H9 (cell line): Measurements from ENCODE around the gene STK25. TPM values are rescaled to one million over a fixed set of nuclear protein-coding genes. Genes with fewer than 3 reads are reported as not detected.

Source experiments
- DNase-seq: peaks from one replicate; pipeline ENCODE4 v3.0.0-alpha.2; 2017
- H2AFZ ChIP-seq: one replicate; pipeline ENCODE4 v1.6.1; 2013; ENCODE audit warnings: mild to moderate bottlenecking, low read length, control low read depth, moderate library complexity
- H2AK5ac ChIP-seq: 2 replicates; pipeline ENCODE4 v1.6.1; 2013; ENCODE audit warnings: low read length, control low read depth, mixed read lengths; ENCODE audit not compliant: insufficient read length
- H2BK120ac ChIP-seq: one replicate; pipeline ENCODE4 v1.6.1; 2013; ENCODE audit warnings: low read depth, mild to moderate bottlenecking, low read length, control low read depth, inconsistent platforms; ENCODE audit not compliant: poor library complexity, severe bottlenecking
- H2BK12ac ChIP-seq: 2 replicates; pipeline ENCODE4 v1.6.1; 2013; ENCODE audit warnings: low read length, control low read depth, mixed read lengths, low read depth; ENCODE audit not compliant: insufficient read length
- H2BK15ac ChIP-seq: 2 replicates; pipeline ENCODE4 v1.6.1; 2013; ENCODE audit warnings: low read depth, low read length, control low read depth
- H2BK20ac ChIP-seq: one replicate; pipeline ENCODE4 v1.6.1; 2013; ENCODE audit warnings: low read depth, mild to moderate bottlenecking, low read length, control low read depth, inconsistent platforms; ENCODE audit not compliant: poor library complexity, severe bottlenecking
- H2BK5ac ChIP-seq: 2 replicates; pipeline ENCODE4 v1.6.1; 2013; ENCODE audit warnings: low read length, control low read depth, mixed read lengths; ENCODE audit not compliant: insufficient read length
- H3K14ac ChIP-seq: 2 replicates; pipeline ENCODE4 v1.6.1; 2013; ENCODE audit warnings: low read length, control low read depth; ENCODE audit not compliant: insufficient read depth
- H3K18ac ChIP-seq: 2 replicates; pipeline ENCODE4 v1.6.1; 2013; ENCODE audit warnings: low read depth, mild to moderate bottlenecking, mixed read lengths, low read length, control low read depth; ENCODE audit not compliant: insufficient read length
- H3K23ac ChIP-seq: 2 replicates; pipeline ENCODE4 v1.6.1; 2013; ENCODE audit warnings: low read length, control low read depth, mixed read lengths, low read depth; ENCODE audit not compliant: insufficient read length
- H3K23me2 ChIP-seq: 2 replicates; pipeline ENCODE4 v1.6.1; 2013; ENCODE audit warnings: low read depth, mild to moderate bottlenecking, mixed read lengths, low read length, control low read depth; ENCODE audit not compliant: insufficient read length, poor library complexity, severe bottlenecking
- H3K27ac ChIP-seq: 2 replicates; pipeline ENCODE4 v1.5.1; 2013; ENCODE audit warnings: low read length, control low read depth, mixed read lengths, low read depth; ENCODE audit not compliant: insufficient read length
- H3K27me3 ChIP-seq: 2 replicates; pipeline ENCODE4 v1.6.1; 2013; ENCODE audit warnings: low read length, control low read depth, inconsistent platforms; ENCODE audit not compliant: insufficient read depth
- H3K4ac ChIP-seq: 2 replicates; pipeline ENCODE4 v1.6.1; 2013; ENCODE audit warnings: low read depth, mild to moderate bottlenecking, control low read depth, inconsistent platforms, low read length, moderate library complexity
- H3K4me1 ChIP-seq: 2 replicates; pipeline ENCODE4 v1.6.1; 2013; ENCODE audit warnings: low read length, control low read depth, inconsistent platforms; ENCODE audit not compliant: insufficient read depth
- H3K4me2 ChIP-seq: 2 replicates; pipeline ENCODE4 v1.6.1; 2013; ENCODE audit warnings: low read length, control low read depth, mixed read lengths; ENCODE audit not compliant: insufficient read length, insufficient read depth
- H3K56ac ChIP-seq: 2 replicates; pipeline ENCODE4 v1.6.1; 2013; ENCODE audit warnings: low read depth, mild to moderate bottlenecking, mixed read lengths, low read length, control low read depth; ENCODE audit not compliant: insufficient read length
- H3K79me1 ChIP-seq: 2 replicates; pipeline ENCODE4 v1.6.1; 2013; ENCODE audit warnings: low read depth, mild to moderate bottlenecking, moderate library complexity, low read length, control low read depth, inconsistent platforms; ENCODE audit not compliant: insufficient read depth, poor library complexity, severe bottlenecking
- H3K79me2 ChIP-seq: 2 replicates; pipeline ENCODE4 v1.6.1; 2013; ENCODE audit warnings: low read length, control low read depth, inconsistent platforms; ENCODE audit not compliant: insufficient read depth
- H3K9ac ChIP-seq: 2 replicates; pipeline ENCODE4 v1.6.1; 2013; ENCODE audit warnings: low read length, control low read depth, mixed read lengths; ENCODE audit not compliant: insufficient read length; ENCODE audit errors: extremely low read depth
- H3K9me3 ChIP-seq: one replicate; pipeline ENCODE4 v1.6.1; 2013; ENCODE audit warnings: low read depth, low read length, inconsistent platforms; ENCODE audit not compliant: control insufficient read depth
- H3T11ph ChIP-seq: one replicate; pipeline ENCODE4 v1.6.1; 2013; ENCODE audit warnings: mild to moderate bottlenecking, low read length, control low read depth, inconsistent platforms
- H4K20me1 ChIP-seq: one replicate; pipeline ENCODE4 v1.6.1; 2013; ENCODE audit not compliant: control insufficient read depth, insufficient read length, insufficient read depth
- H4K5ac ChIP-seq: 2 replicates; pipeline ENCODE4 v1.6.1; 2013; ENCODE audit warnings: low read depth, mild to moderate bottlenecking, mixed read lengths, low read length, control low read depth; ENCODE audit not compliant: insufficient read length
- H4K8ac ChIP-seq: replicated peaks from 2 replicates; pipeline ENCODE4 v1.6.1; 2013; ENCODE audit warnings: low read length, control low read depth, mixed read lengths, low read depth; ENCODE audit not compliant: insufficient read length
- H4K91ac ChIP-seq: 2 replicates; pipeline ENCODE4 v1.6.1; 2013; ENCODE audit warnings: low read depth, mild to moderate bottlenecking, moderate library complexity, mixed read lengths, low read length, control low read depth; ENCODE audit not compliant: insufficient read length
- H3K27ac Mint-ChIP-seq, 3 experiments: 2 replicates in 2 of 3; 3 replicates in 1 of 3; pipeline ENCODE4 v1.8.0; 2020 to 2021; ENCODE audit warnings: mixed read lengths in 3 of 3, mild to moderate bottlenecking in 1 of 3, moderate library complexity in 1 of 3
- H3K27me3 Mint-ChIP-seq: 2 replicates; pipeline ENCODE4 v1.8.0; 2021; ENCODE audit warnings: low read depth, mild to moderate bottlenecking, moderate library complexity, mixed read lengths
- H3K36me3 Mint-ChIP-seq, 3 experiments: 2 replicates in 2 of 3; 3 replicates in 1 of 3; pipeline ENCODE4 v1.8.0; 2020 to 2021; ENCODE audit warnings: low read depth in 3 of 3, mixed read lengths in 3 of 3; ENCODE audit not compliant: insufficient read depth in 1 of 3
- H3K4me1 Mint-ChIP-seq, 2 experiments: 2 replicates each; pipeline ENCODE4 v1.8.0; 2020; ENCODE audit warnings: mixed read lengths in 2 of 2
- H3K4me3 Mint-ChIP-seq, 2 experiments: 2 replicates in 1 of 2; 3 replicates in 1 of 2; pipeline ENCODE4 v1.8.0; 2020 to 2021; ENCODE audit warnings: mild to moderate bottlenecking in 2 of 2, mixed read lengths in 2 of 2, moderate library complexity in 1 of 2
- H3K9me3 Mint-ChIP-seq, 2 experiments: 2 replicates in 1 of 2; 3 replicates in 1 of 2; pipeline ENCODE4 v1.8.0; 2020; ENCODE audit warnings: mild to moderate bottlenecking in 2 of 2, mixed read lengths in 2 of 2, moderate library complexity in 1 of 2
- CTCF ChIP-seq: fragments of 200-600 bp; sonication (generic); conservative IDR thresholded peaks from 3 replicates; pipeline ENCODE4 v1.8.0; 2021; ENCODE audit warnings: antibody characterized with exemption, mild to moderate bottlenecking
- WGBS: extraction: QIAGEN DNeasy Blood & Tissue Kit; methylation state at CpG from one replicate; pipeline ENCODE4 v1.1.7; 2013; ENCODE audit warnings: missing lambda C conversion rate, low lambda C conversion rate, mixed read lengths; ENCODE audit not compliant: insufficient read length; ENCODE audit errors: extremely low coverage; 5-methylcytosine and 5-hydroxymethylcytosine counted together
- total RNA-seq: library from RNA; stranded (reverse); gene quantifications from 2 replicates; pipeline ENCODE4 v1.2.1, GENCODE V29; 2021

The STK25 gene
- total RNA-seq, 1 experiment from 2014 or later: 189 TPM

- no peaks in the 10 kb centered on the region for H3K4me1 ChIP-seq
- H3K18ac ChIP-seq: no peak overlapping the region
- no peaks in the 10 kb centered on the region for H3K27me3 ChIP-seq
- H2BK20ac ChIP-seq: no peak overlapping the region
- H2BK15ac ChIP-seq: no peak overlapping the region
- H3K4me2 ChIP-seq: no peak overlapping the region
- no peak overlapping the region for H3K14ac ChIP-seq
- no peak for TF ChIP-seq CTCF
- H3K23me2 ChIP-seq: no peaks in the 10 kb centered on the region
- H2BK5ac ChIP-seq: no peak overlapping the region
- no peak overlapping the region for H4K5ac ChIP-seq
- H4K91ac ChIP-seq: no peak overlapping the region
- no peak overlapping the region for H2BK120ac ChIP-seq
- peaks cover 5% of the 10 kb centered on the region for H3K27me3 Mint-ChIP-seq
- peaks cover 24 to 47% (median 45%) of the 10 kb centered on the region in 3 experiments; a peak in 6 of 7 replicates for H3K36me3 Mint-ChIP-seq
- WGBS: no CpG with 5 or more reads among the region's 16 CpGs
- no peaks in the 10 kb centered on the region for H3K79me1 ChIP-seq
- no peak overlapping the region for H2AK5ac ChIP-seq
- H3K9me3 Mint-ChIP-seq: no peaks in the 10 kb centered on the region
- no peaks in the 10 kb centered on the region for H3K79me2 ChIP-seq
- H4K20me1 ChIP-seq: no peaks in the 10 kb centered on the region
- no peak overlapping the region for H3K4ac ChIP-seq
- H3K56ac ChIP-seq: no peak overlapping the region
- H3K23ac ChIP-seq: no peak overlapping the region
- no peak for DNase-seq
- H3K9ac ChIP-seq: no peak overlapping the region
- no peak overlapping the region for H3T11ph ChIP-seq
- no peak overlapping the region for H4K8ac ChIP-seq
- no peak overlapping the region for H2BK12ac ChIP-seq
- H2AFZ ChIP-seq: no peak overlapping the region
- no peaks in the 10 kb centered on the region for H3K9me3 ChIP-seq
- no peak overlapping the region for H3K4me3 Mint-ChIP-seq
- peaks cover 2 to 3% of the 10 kb centered on the region in 2 experiments; a peak in 2 of 4 replicates for H3K4me1 Mint-ChIP-seq
- no peak overlapping the region for H3K27ac ChIP-seq
- no peak overlapping the region for H3K27ac Mint-ChIP-seq
Measured at GRCh38 chr2:241494311-241494908, 14.0 kb downstream of the STK25 start.
